Measurements from ENCODE around the gene HS3ST3A1. TPM values are rescaled to one million over a fixed set of nuclear protein-coding genes. Genes with fewer than 3 reads are reported as not detected.

HS3ST3A1 gene
- total and polyA plus RNA-seq, 2 of the 8 experiments (the other 6 are each of a cell fraction or from before 2014, with no cell fraction given): 5.4 to 5.7 TPM

GRCh38 chr17:13594310-13594709 is 7.4 kb downstream of the HS3ST3A1 start:
- ChIA-PET POLR2A (ENCODE audit: partially characterized antibody) (interaction anchor here (1.0 kb wide), 1 partner anchor 19 kb away, joined by 4 read pairs; no protein-coding TSS in a partner anchor), CTCF (ENCODE audit: partially characterized antibody) (interaction anchor here (0.6 to 2.8 kb wide), 13 partner anchors 9 to 1332 kb away, joined by 3 to 11 read pairs (median 4); partner anchors contain the start of gene HS3ST3B1)
- WGBS, 2 experiments (ENCODE audit: extremely low coverage in 1 of 2, insufficient coverage in 1 of 2, insufficient read length in 1 of 2, insufficient replicate concordance in 2 of 2, low coverage in 1 of 2, low lambda C conversion rate in 2 of 2, missing lambda C conversion rate in 1 of 2): 91% methylated on average over 5 of the region's 5 CpGs; no CpG with 5 or more reads in 1 of the 2 experiments
- no peak overlapping the region for H2BK12ac ChIP-seq (ENCODE audit: low read depth, low read length)
- no peak overlapping the region for H2BK20ac ChIP-seq (ENCODE audit: low read length)
- no peak overlapping the region for H3K9ac ChIP-seq (replicated peaks in 1 of 4; ENCODE audit: extremely low read depth in 1 of 4, low read depth in 3 of 4, low read length in 3 of 4)
- peak overlapping the region; percentile 22; the same call in 1 of the 2 replicates for H4K8ac ChIP-seq (ENCODE audit: extremely low read depth, insufficient read depth, low read length)
- H3K14ac ChIP-seq (ENCODE audit: insufficient read length): no peak overlapping the region
- FAIRE-seq (no peak), DNase-seq (ENCODE audit: low read depth in 1 of 2, low spot score in 2 of 2) (no peak)
- no peak overlapping the region for H2BK15ac ChIP-seq (ENCODE audit: low read length)
- no peak overlapping the region for H4K5ac ChIP-seq (ENCODE audit: insufficient read length, low read depth, low read length)
- H2AFZ ChIP-seq (ENCODE audit: low read length): no peak overlapping the region
- H3K4me2 ChIP-seq (ENCODE audit: insufficient read depth in 1 of 2, low read depth in 2 of 2, low read length in 2 of 2): no peak overlapping the region
- H2BK120ac ChIP-seq (replicated peaks; ENCODE audit: low read depth, low read length): no peak overlapping the region
- TF ChIP-seq SRF (IDR thresholded peaks at IDR 0.05; ENCODE audit: low read depth, low read length): no peak
- no peak for TF ChIP-seq MAFK (IDR thresholded peaks at IDR 0.05; ENCODE audit: low read depth, low read length)
- no peak for TF ChIP-seq ZNF274 (IDR thresholded peaks at IDR 0.05; ENCODE audit: borderline replicate concordance, extremely low read depth, low read length)
- no peak for TF ChIP-seq POLR2AphosphoS5 (IDR thresholded peaks at IDR 0.05; ENCODE audit: low read depth, low read length)
- TF ChIP-seq TBP (IDR thresholded peaks at IDR 0.05; ENCODE audit: low read depth, low read length): no peak
- TF ChIP-seq CBX5 (IDR thresholded peaks at IDR 0.05; ENCODE audit: low read depth, low read length): no peak
- H3K4ac ChIP-seq (replicated peaks; ENCODE audit: insufficient read length, low read depth, low read length): no peak overlapping the region
- H3K4me3 ChIP-seq (ENCODE audit: extremely low read depth in 1 of 4, insufficient read depth in 2 of 4, low read depth in 3 of 4, low read length in 4 of 4): no peak overlapping the region
- H3K36me3 ChIP-seq (ENCODE audit: control insufficient read depth in 2 of 4, insufficient read depth in 4 of 4, low read length in 3 of 4): no peaks in the 10 kb centered on the region
- no peaks in the 10 kb centered on the region; the same call in 1 of the 2 replicates for H3K79me1 ChIP-seq (ENCODE audit: low read depth, low read length)
- no peak overlapping the region for H3K27ac ChIP-seq (ENCODE audit: low read depth, low read length)
- no peaks in the 10 kb centered on the region for H3K4me1 ChIP-seq (replicated peaks in 1 of 4; ENCODE audit: control insufficient read depth in 3 of 4, insufficient read depth in 4 of 4, low read length in 3 of 4)
- H3K23ac ChIP-seq (ENCODE audit: insufficient read length): no peak overlapping the region
- no peaks in the 10 kb centered on the region for H4K20me1 ChIP-seq (replicated peaks in 1 of 2; ENCODE audit: control insufficient read depth in 1 of 2, insufficient read depth in 2 of 2, low read length in 2 of 2)
- no peaks in the 10 kb centered on the region for H3K79me2 ChIP-seq (ENCODE audit: control insufficient read depth in 1 of 2, insufficient read depth in 2 of 2, low read length in 2 of 2)
- H4K91ac ChIP-seq (replicated peaks; ENCODE audit: insufficient read length, low read length): no peak overlapping the region
- H2BK5ac ChIP-seq (ENCODE audit: low read depth, low read length): no peak overlapping the region
- H3K56ac ChIP-seq (replicated peaks; ENCODE audit: insufficient read length, low read depth, low read length): no peak overlapping the region
- H3K27me3 ChIP-seq (replicated peaks in 1 of 4; ENCODE audit: control insufficient read depth in 3 of 4, extremely low read depth in 1 of 4, insufficient read depth in 3 of 4, low read length in 3 of 4): no peaks in the 10 kb centered on the region; a peak in 1 of 7 replicates
- H3K9me3 ChIP-seq (ENCODE audit: insufficient read depth in 2 of 2, low read depth in 1 of 2, low read length in 1 of 2): no peaks in the 10 kb centered on the region
- H3K23me2 ChIP-seq (ENCODE audit: low read depth, low read length): no peaks in the 10 kb centered on the region
- no peak overlapping the region for H3K18ac ChIP-seq (ENCODE audit: extremely low read depth, low read length)
- H2AK5ac ChIP-seq (ENCODE audit: low read depth, low read length): no peak overlapping the region
